ENCODE data around the gene ZNF415. TPM values are rescaled to one million over a fixed set of nuclear protein-coding genes. Genes with fewer than 3 reads are reported as not detected.

The ZNF415 gene
- total and polyA plus RNA-seq, 9 of the 15 experiments (the other 6 are each of a cell fraction or from before 2014, with no cell fraction given), result 0.06 to 0.82 (median 0.14) TPM; not detected in 2

GRCh38 chr19:53130506-53130905, 2.2 kb downstream of the ZNF415 start:
- ATAC-seq, result no peak
- no peak for FAIRE-seq
- no peak overlapping the region for H3K27ac ChIP-seq (ENCODE audit: extremely low read depth, low read depth, low read length)
- ChIA-PET CTCF (ENCODE audit: low intra/inter-chr PET ratio) (no interaction called here), POLR2A (interaction anchor here (0.7 kb wide), 1 partner anchor 18 kb away, joined by 3 read pairs; no protein-coding TSS in a partner anchor)
- no TSS peak for BruUV-seq (replicated peaks)
- H3K9me3 ChIP-seq (replicated peaks; ENCODE audit: control insufficient read depth, insufficient read depth, low read depth, low read length), result no peaks in the 10 kb centered on the region
- in situ Hi-C loops (cut with MboI), result no loop called here
- no peaks in the 10 kb centered on the region for H3K4me1 ChIP-seq (replicated peaks in 1 of 2; ENCODE audit: control insufficient read depth in 2 of 2, insufficient read depth in 2 of 2, low read length in 2 of 2)
- no peaks in the 10 kb centered on the region for H3K36me3 ChIP-seq (ENCODE audit: control insufficient read depth, insufficient read depth, low read length)
- H3K79me2 ChIP-seq (ENCODE audit: control insufficient read depth, insufficient read depth, low read length), result no peaks in the 10 kb centered on the region
- no peaks in the 10 kb centered on the region for H4K20me1 ChIP-seq (replicated peaks; ENCODE audit: control insufficient read depth, insufficient read depth, low read length)
- H3K4me2 ChIP-seq (ENCODE audit: insufficient read depth, low read length), result no peak overlapping the region
- no peaks in the 10 kb centered on the region for H3K9me1 ChIP-seq (ENCODE audit: control insufficient read depth, insufficient read depth, low read length)
- no peak overlapping the region for H3K4me3 ChIP-seq
- no peak for DNase-seq (ENCODE audit: extremely low read depth in 1 of 4, low spot score in 3 of 4)
- H2AFZ ChIP-seq (ENCODE audit: low read depth, low read length), result no peak overlapping the region
- 11% methylated on average over 7 of the region's 7 CpGs for WGBS (ENCODE audit: insufficient coverage, low coverage, missing lambda C conversion rate)
- H3K9ac ChIP-seq (ENCODE audit: insufficient read depth in 1 of 2, low read depth in 2 of 2, low read length in 2 of 2), result no peak overlapping the region
- H3K27me3 ChIP-seq (ENCODE audit: control insufficient read depth in 2 of 2, insufficient read depth in 2 of 2, low read length in 2 of 2), result peaks cover 4 to 8% of the 10 kb centered on the region in 2 experiments; a peak in 2 of 5 replicates
- intact Hi-C loops (cut with micrococcal nuclease), result no loop called here
- TF ChIP-seq ARNT (IDR thresholded peaks at IDR 0.05) (no peak), ZNF518B (CRISPR knock-in tag; IDR thresholded peaks at IDR 0.05) (no peak), ZBTB11 (CRISPR knock-in tag; IDR thresholded peaks at IDR 0.05) (no peak), POU5F1 (IDR thresholded peaks at IDR 0.05; ENCODE audit: borderline replicate concordance, low read depth, low read length, partially characterized antibody) (no peak), DDX20 (tag; IDR thresholded peaks at IDR 0.05; ENCODE audit: low read depth) (no peak), TEAD2 (tag; IDR thresholded peaks at IDR 0.05) (no peak), ZNF431 (CRISPR knock-in tag; IDR thresholded peaks at IDR 0.05) (no peak), NKRF (IDR thresholded peaks at IDR 0.05; ENCODE audit: borderline replicate concordance) (no peak), HMGXB4 (CRISPR knock-in tag; IDR thresholded peaks at IDR 0.05) (no peak), MTA2 (IDR thresholded peaks at IDR 0.05; ENCODE audit: low read depth) (no peak), CBX3 (IDR thresholded peaks at IDR 0.05; ENCODE audit: borderline replicate concordance in 1 of 2, low read length in 2 of 2) (no peak)

All from K562 (cell line).